WTC11 (cell line): ENCODE measurements around the gene RS1. TPM values are rescaled to one million over a fixed set of nuclear protein-coding genes. Genes with fewer than 3 reads are reported as not detected.

ENCODE experiments used
- ATAC-seq: fragments of 200-7000 bp; cut with Tn5 transposase; 2 replicates; pipeline ENCODE4 v1.10.0; 2021; ENCODE audit warnings: mild to moderate bottlenecking, moderate library complexity
- CTCF ChIA-PET: fragments of 300-600 bp; sonication (Branson Sonifier 250); formaldehyde crosslinking; loops from one replicate; lab custom pipeline; 2021; ENCODE audit warnings: antibody characterized with exemption; lab: Charles Lee
- POLR2A ChIA-PET: fragments of 350-600 bp; sonication (Branson Sonifier 250); formaldehyde crosslinking; loops from one replicate; lab custom pipeline; 2021; ENCODE audit warnings: antibody characterized with exemption; lab: Charles Lee
- DNase-seq: peaks from one replicate; pipeline ENCODE4 v3.0.0; 2021; ENCODE audit warnings: low spot score
- H3K27ac Mint-ChIP-seq: 2 replicates; pipeline ENCODE4 v1.8.0; 2021; ENCODE audit warnings: mixed read lengths
- H3K27me3 Mint-ChIP-seq: 2 replicates; pipeline ENCODE4 v1.8.0; 2021; ENCODE audit warnings: low read depth, mild to moderate bottlenecking, moderate library complexity, mixed read lengths
- H3K36me3 Mint-ChIP-seq: 2 replicates; pipeline ENCODE4 v1.8.0; 2021; ENCODE audit warnings: mixed read lengths
- H3K4me1 Mint-ChIP-seq: 2 replicates; pipeline ENCODE4 v1.8.0; 2022; ENCODE audit warnings: mixed read lengths
- H3K4me3 Mint-ChIP-seq: 2 replicates; pipeline ENCODE4 v1.8.0; 2021; ENCODE audit warnings: mild to moderate bottlenecking, moderate library complexity, mixed read lengths
- H3K9me3 Mint-ChIP-seq: 2 replicates; pipeline ENCODE4 v1.8.0; 2021; ENCODE audit warnings: mixed read lengths
- AFF4 ChIP-seq: sonication (generic); formaldehyde crosslinking; IDR thresholded peaks from 2 replicates; pipeline ENCODE4 v1.8.1; 2023; ENCODE audit warnings: mild to moderate bottlenecking, missing genetic modification reagents, borderline replicate concordance
- ARID4B ChIP-seq: sonication (generic); formaldehyde crosslinking; IDR thresholded peaks from 2 replicates; pipeline ENCODE4 v1.8.0; 2023; ENCODE audit warnings: missing genetic modification reagents, mild to moderate bottlenecking, borderline replicate concordance
- ATF1 ChIP-seq: sonication (generic); formaldehyde crosslinking; IDR thresholded peaks from 2 replicates; pipeline ENCODE4 v1.8.1; 2023; ENCODE audit warnings: mild to moderate bottlenecking, moderate library complexity, missing genetic modification reagents
- CBFB ChIP-seq: sonication (generic); formaldehyde crosslinking; IDR thresholded peaks from 2 replicates; pipeline ENCODE4 v1.8.1; 2022; ENCODE audit warnings: mild to moderate bottlenecking, low read depth, missing genetic modification reagents
- CREM ChIP-seq: sonication (generic); formaldehyde crosslinking; IDR thresholded peaks from 2 replicates; pipeline ENCODE4 v1.8.1; 2022; ENCODE audit warnings: mild to moderate bottlenecking, missing genetic modification reagents, moderate library complexity
- FOXP4 ChIP-seq: sonication (generic); formaldehyde crosslinking; IDR thresholded peaks from 2 replicates; pipeline ENCODE4 v1.8.0; 2022; ENCODE audit warnings: mild to moderate bottlenecking, missing genetic modification reagents
- MAX ChIP-seq: sonication (generic); formaldehyde crosslinking; IDR thresholded peaks from 2 replicates; pipeline ENCODE4 v1.8.0; 2022; ENCODE audit warnings: mild to moderate bottlenecking, missing genetic modification reagents
- MXD4 ChIP-seq: fragments of 250-450 bp; sonication (Bioruptor Pico); IDR thresholded peaks from 2 replicates; pipeline ENCODE4 v1.8.0; 2021; ENCODE audit warnings: mild to moderate bottlenecking, moderate library complexity, borderline replicate concordance
- SMAD3 ChIP-seq: sonication (generic); formaldehyde crosslinking; IDR thresholded peaks from 2 replicates; pipeline ENCODE4 v1.8.0; 2022; ENCODE audit warnings: missing genetic modification reagents, mild to moderate bottlenecking, borderline replicate concordance
- USF1 ChIP-seq: sonication (generic); formaldehyde crosslinking; IDR thresholded peaks from 2 replicates; pipeline ENCODE4 v1.8.0; 2022; ENCODE audit warnings: mild to moderate bottlenecking, missing genetic modification reagents
- ZNF138 ChIP-seq: sonication (generic); formaldehyde crosslinking; conservative IDR thresholded peaks from 2 replicates; pipeline ENCODE4 v1.8.1; 2022; ENCODE audit warnings: mild to moderate bottlenecking, moderate library complexity, missing genetic modification reagents
- total RNA-seq: library from RNA; stranded (reverse); gene quantifications from 3 replicates; pipeline ENCODE4 v1.2.3, GENCODE V29; 2021

RS1 gene
- total RNA-seq, 1 experiment from 2014 or later = not detected

GRCh38 chrX:18676050-18676449, 4.1 kb upstream of the RS1 start:
- no peak overlapping the region for H3K27ac Mint-ChIP-seq

More at GRCh38 chrX:18676050-18676449, 4.1 kb upstream of the RS1 start:
- ChIA-PET CTCF (interaction anchor here (0.6 to 1.7 kb wide), 18 partner anchors 9 to 289 kb away, joined by 3 to 13 read pairs (median 3); partner anchors contain the start of gene CDKL5), POLR2A (interaction anchor here (1.4 kb wide), 1 partner anchor 251 kb away, joined by 3 read pairs; no protein-coding TSS in a partner anchor)
- peak overlapping the region; percentile 47 for H3K4me3 Mint-ChIP-seq
- no peaks in the 10 kb centered on the region for H3K27me3 Mint-ChIP-seq
- peaks cover 11% of the 10 kb centered on the region for H3K4me1 Mint-ChIP-seq
- TF ChIP-seq CREM (CRISPR knock-in tag) (no peak), CBFB (no peak), AFF4 (CRISPR knock-in tag) (no peak), MAX (CRISPR knock-in tag) (no peak), ARID4B (no peak), ZNF138 (CRISPR knock-in tag) (no peak), MXD4 (CRISPR knock-in tag) (no peak), USF1 (CRISPR knock-in tag) (no peak), SMAD3 (no peak), ATF1 (CRISPR knock-in tag) (no peak), FOXP4 (CRISPR knock-in tag) (no peak)
- no peaks in the 10 kb centered on the region for H3K9me3 Mint-ChIP-seq
- DNase-seq (no peak), ATAC-seq (no peak)
- no peaks in the 10 kb centered on the region for H3K36me3 Mint-ChIP-seq
